ENCODE results near the gene GNB5.

DNA sequence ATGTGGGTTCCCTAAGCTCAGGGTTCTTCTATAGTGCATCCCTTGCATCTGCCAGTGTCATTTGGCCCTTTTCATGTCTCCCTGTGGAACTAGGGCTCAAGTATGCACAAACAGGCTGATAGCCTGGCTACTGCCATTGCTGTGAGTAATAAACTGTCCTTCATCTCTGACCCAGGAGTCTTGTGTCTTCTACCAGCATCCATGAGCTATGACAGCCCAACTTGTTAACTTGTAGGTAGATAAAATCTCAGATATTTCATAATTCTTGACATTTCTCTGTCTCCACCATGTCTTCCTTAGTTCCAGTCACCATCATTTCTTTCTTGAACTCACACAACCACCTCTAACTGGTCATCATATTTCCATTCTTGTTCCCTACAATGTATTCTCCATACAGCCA lies 59.1 kb downstream of the GNB5 start:
- TF ChIP-seq EZH2 (IDR thresholded peaks at IDR 0.05; ENCODE audit: insufficient read depth, low read length), result no peak
- TF ChIP-seq, protein P1, sequence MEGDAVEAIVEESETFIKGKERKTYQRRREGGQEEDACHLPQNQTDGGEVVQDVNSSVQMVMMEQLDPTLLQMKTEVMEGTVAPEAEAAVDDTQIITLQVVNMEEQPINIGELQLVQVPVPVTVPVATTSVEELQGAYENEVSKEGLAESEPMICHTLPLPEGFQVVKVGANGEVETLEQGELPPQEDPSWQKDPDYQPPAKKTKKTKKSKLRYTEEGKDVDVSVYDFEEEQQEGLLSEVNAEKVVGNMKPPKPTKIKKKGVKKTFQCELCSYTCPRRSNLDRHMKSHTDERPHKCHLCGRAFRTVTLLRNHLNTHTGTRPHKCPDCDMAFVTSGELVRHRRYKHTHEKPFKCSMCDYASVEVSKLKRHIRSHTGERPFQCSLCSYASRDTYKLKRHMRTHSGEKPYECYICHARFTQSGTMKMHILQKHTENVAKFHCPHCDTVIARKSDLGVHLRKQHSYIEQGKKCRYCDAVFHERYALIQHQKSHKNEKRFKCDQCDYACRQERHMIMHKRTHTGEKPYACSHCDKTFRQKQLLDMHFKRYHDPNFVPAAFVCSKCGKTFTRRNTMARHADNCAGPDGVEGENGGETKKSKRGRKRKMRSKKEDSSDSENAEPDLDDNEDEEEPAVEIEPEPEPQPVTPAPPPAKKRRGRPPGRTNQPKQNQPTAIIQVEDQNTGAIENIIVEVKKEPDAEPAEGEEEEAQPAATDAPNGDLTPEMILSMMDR (IDR thresholded peaks at IDR 0.05; ENCODE audit: insufficient read depth, low read depth, low read length), result no peak
